Activated T-helper 2 cell treated with anti-CD3 and anti-CD28 coated beads, Interferon-gamma antibody, Interleukin-2, Interleukin-4, amounts not matched to agents 10 μg/mL and 5 μg/mL and 100 μg/mL, durations not matched to agents 14 hours and 24 hours and 36 hours (primary cell): ENCODE results near the gene MAX. TPM values are rescaled to one million over a fixed set of nuclear protein-coding genes. Genes with fewer than 3 reads are reported as not detected.
"Not testable (repeated sequence)": the region's sequence is repeated elsewhere in the genome, so short reads cannot be mapped to it uniquely, and the experiment has no call there.

Source experiments
- DNase-seq: peaks from one replicate; pipeline ENCODE4 v3.0.0; 2021; ENCODE audit warnings: low spot score
- H3K27ac Mint-ChIP-seq: one replicate; pipeline ENCODE4 v1.8.0; 2021; ENCODE audit warnings: mixed read lengths
- H3K27me3 Mint-ChIP-seq: one replicate; pipeline ENCODE4 v1.8.0; 2021; ENCODE audit warnings: low read depth, mixed read lengths
- H3K36me3 Mint-ChIP-seq: one replicate; pipeline ENCODE4 v1.8.0; 2021; ENCODE audit warnings: low read depth, mixed read lengths
- H3K4me1 Mint-ChIP-seq: one replicate; pipeline ENCODE4 v1.8.0; 2021; ENCODE audit warnings: low read depth, mixed read lengths
- H3K4me3 Mint-ChIP-seq: one replicate; pipeline ENCODE4 v1.8.0; 2021; ENCODE audit warnings: low read depth, mild to moderate bottlenecking, moderate library complexity, mixed read lengths
- H3K9me3 Mint-ChIP-seq: one replicate; pipeline ENCODE4 v1.8.0; 2021; ENCODE audit warnings: mixed read lengths
- intact Hi-C: fragments of 100-400 bp; cut with micrococcal nuclease; formaldehyde crosslinking; loops from one replicate; pipeline ENCODE4 v1.15.1; 2023
- total RNA-seq: library from RNA; stranded (reverse); gene quantifications from 2 replicates; pipeline ENCODE4 v1.2.3, GENCODE V29; 2022

MAX gene
- total RNA-seq, 1 donor from 2014 or later: 115 TPM

DNA sequence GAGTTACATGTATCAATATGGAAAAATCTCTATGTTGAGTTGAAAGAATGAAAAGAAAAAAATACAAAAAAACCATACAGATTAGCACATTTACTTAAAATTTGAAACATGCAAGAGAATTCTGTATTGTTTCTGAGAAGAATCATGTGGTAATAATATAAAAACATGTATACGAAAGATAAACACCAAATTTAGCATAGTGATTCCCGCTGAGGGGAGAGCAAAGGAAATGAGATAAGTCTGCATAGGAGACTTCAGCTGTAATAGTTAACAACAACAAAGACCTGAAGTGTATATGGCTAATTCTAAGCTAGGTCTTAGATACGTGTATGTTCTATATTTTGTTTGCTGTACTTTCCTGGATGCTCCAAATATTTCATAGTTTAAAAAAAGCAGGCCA, 69.1 kb downstream of the MAX start:
- Mint-ChIP-seq H3K27me3 (no peaks in the 10 kb centered on the region), H3K36me3 (peaks cover 43% of the 10 kb centered on the region), H3K4me1 (no peaks in the 10 kb centered on the region), H3K4me3 (no peak overlapping the region), H3K9me3 (no peaks in the 10 kb centered on the region), H3K27ac (no peak overlapping the region)
- no peak for DNase-seq
- intact Hi-C loops: no loop called here

DNA sequence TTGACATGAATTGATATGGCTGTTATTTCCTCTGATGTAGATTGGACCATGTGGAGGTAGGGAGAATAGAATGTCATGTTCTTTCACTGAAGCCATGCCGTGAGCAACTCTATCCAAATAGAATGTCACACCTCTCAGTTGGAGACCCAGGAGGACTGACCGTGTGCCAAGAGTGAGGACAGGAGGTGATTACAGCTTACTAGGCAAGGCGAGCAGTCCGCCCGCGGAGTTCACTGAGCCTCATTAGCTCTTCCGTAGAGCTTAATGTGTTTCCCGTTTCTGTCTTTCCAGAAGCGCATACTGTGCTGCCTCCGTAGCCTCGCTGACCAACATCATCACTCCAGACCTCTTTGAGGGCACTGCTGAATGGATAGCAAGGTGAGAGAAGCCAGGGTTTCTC, 70.0 kb downstream of the MAX start:
- Mint-ChIP-seq H3K4me3 (no peak overlapping the region), H3K9me3 (no peaks in the 10 kb centered on the region), H3K4me1 (no peaks in the 10 kb centered on the region), H3K27me3 (no peaks in the 10 kb centered on the region), H3K36me3 (peaks cover 50% of the 10 kb centered on the region), H3K27ac (no peak overlapping the region)
- no peak for DNase-seq
- intact Hi-C loops: no loop called here

DNA sequence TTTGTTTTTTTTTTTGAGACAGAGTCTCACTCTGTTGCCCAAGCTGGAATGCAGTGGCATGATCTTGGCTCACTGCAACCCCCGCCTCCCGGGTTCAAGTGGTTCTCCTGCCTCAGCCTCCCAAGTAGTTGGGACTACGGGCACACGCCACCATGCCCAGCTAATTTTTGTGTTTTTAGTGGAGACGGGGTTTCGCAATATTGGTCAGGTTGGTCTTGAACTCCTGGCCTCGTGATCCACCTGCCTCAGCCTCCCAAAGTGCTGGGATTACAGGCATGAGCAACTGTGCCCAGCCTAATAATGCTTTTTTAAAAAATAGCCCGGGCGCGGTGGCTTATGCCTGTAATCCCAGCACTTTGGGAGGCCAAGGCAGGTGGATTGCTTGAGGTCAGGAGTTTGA, 71.0 kb downstream of the MAX start:
- H3K27me3 Mint-ChIP-seq, H3K4me3 Mint-ChIP-seq, H3K9me3 Mint-ChIP-seq, DNase-seq, H3K4me1 Mint-ChIP-seq, H3K27ac Mint-ChIP-seq, intact Hi-C loops: not testable (repeated sequence)
- H3K36me3 Mint-ChIP-seq: peaks cover 55% of the 10 kb centered on the region

DNA sequence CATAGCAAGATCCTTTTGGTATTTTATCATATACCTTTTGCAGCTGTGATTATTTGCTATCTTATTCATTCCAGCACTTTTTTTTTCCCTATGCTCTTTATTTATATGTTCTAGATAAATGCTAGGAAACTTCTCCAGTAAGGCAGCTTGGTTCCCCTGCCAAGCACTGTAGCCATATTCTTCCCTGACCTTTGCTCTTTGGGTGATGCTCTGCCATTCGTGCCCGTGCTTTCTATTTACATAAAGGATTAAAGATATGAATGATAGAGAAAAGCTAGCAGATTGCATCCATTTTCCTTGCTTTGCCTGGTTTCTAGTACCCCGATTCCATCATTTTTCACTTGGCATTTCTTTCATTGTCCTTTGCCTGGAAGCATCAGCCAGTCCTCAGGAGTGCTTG, 73.4 kb downstream of the MAX start:
- Mint-ChIP-seq H3K27ac (no peak overlapping the region), H3K36me3 (peaks cover 46% of the 10 kb centered on the region), H3K9me3 (no peaks in the 10 kb centered on the region), H3K27me3 (no peaks in the 10 kb centered on the region), H3K4me1 (no peaks in the 10 kb centered on the region), H3K4me3 (no peak overlapping the region)
- intact Hi-C loops: no loop called here
- no peak for DNase-seq

- Mint-ChIP-seq H3K27ac (no peak overlapping the region), H3K9me3 (no peaks in the 10 kb centered on the region), H3K36me3 (peaks cover 36% of the 10 kb centered on the region), H3K4me3 (no peak overlapping the region), H3K27me3 (no peaks in the 10 kb centered on the region), H3K4me1 (no peaks in the 10 kb centered on the region)
- intact Hi-C loops: no loop called here
- DNase-seq: no peak
Observed at GRCh38 chr14:65027127-65027799, 75.1 kb downstream of the MAX start.

GRCh38 chr14:65026526-65026925, 75.8 kb downstream of the MAX start:
- DNase-seq: no peak
- H3K27me3 Mint-ChIP-seq: no peaks in the 10 kb centered on the region
- peaks cover 32% of the 10 kb centered on the region for H3K36me3 Mint-ChIP-seq
- no peaks in the 10 kb centered on the region for H3K4me1 Mint-ChIP-seq
- no peaks in the 10 kb centered on the region for H3K9me3 Mint-ChIP-seq
- no peak overlapping the region for H3K27ac Mint-ChIP-seq
- H3K4me3 Mint-ChIP-seq: no peak overlapping the region
- intact Hi-C loops: no loop called here

DNA sequence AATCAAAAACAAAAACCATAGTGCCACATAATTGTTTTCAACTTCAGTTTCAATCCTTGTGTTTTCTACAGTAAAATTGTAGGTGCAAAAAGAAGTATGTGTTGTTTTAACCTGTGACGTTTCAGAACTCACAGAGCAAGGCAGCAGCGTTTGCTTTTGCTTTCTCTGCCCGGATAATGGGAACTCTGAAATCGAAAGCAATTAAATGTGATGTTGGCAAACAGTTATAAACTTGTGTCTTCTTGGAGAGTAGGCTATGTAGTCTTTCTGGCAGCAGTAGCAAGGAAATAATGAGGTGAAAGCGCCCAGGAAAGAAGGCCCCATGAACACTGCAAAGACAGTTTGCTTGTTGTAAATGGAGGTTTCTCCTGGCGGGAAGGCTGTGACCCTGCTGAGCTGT, 76.5 kb downstream of the MAX start:
- no peak for DNase-seq
- H3K36me3 Mint-ChIP-seq: peaks cover 29% of the 10 kb centered on the region

More for the DNA sequence above, 76.5 kb downstream of the MAX start:
- intact Hi-C loops: no loop called here
- H3K27ac Mint-ChIP-seq: no peak overlapping the region
- no peak overlapping the region for H3K4me3 Mint-ChIP-seq
- H3K4me1 Mint-ChIP-seq: no peaks in the 10 kb centered on the region
- H3K9me3 Mint-ChIP-seq: no peaks in the 10 kb centered on the region
- no peaks in the 10 kb centered on the region for H3K27me3 Mint-ChIP-seq

Other genes with a start within 250 kb of the MAX start
- gene SPTB, start 222.6 kb downstream of the MAX start, total RNA-seq: 0.02 and 0.05 TPM in 2 replicates
- gene CHURC1, start 188.1 kb downstream of the MAX start, total RNA-seq: 44.4 and 55.3 TPM in 2 replicates
- gene GPX2, start 159.8 kb downstream of the MAX start, total RNA-seq: not detected in 2 replicates
- 4.7 and 4.8 TPM in 2 replicates for gene RAB15, start 130.2 kb downstream of the MAX start, total RNA-seq
- 14.8 and 17.5 TPM in 2 replicates for gene FNTB, start 115.6 kb downstream of the MAX start, total RNA-seq